CD4-positive, alpha-beta T cell (primary cell): ENCODE measurements around the gene CXCL17. TPM values are rescaled to one million over a fixed set of nuclear protein-coding genes. Genes with fewer than 3 reads are reported as not detected.

Source experiments
- ATAC-seq: fragments of 200-7000 bp; cut with Tn5 transposase; one replicate; pipeline ENCODE4 v1.10.0; 2022; ENCODE audit warnings: mild to moderate bottlenecking; ENCODE audit not compliant: poor library complexity
- CTCF ChIA-PET: fragments of 350-600 bp; sonication (Branson Sonifier 250); formaldehyde crosslinking; loops from one replicate; lab custom pipeline; 2021; ENCODE audit warnings: antibody characterized with exemption, inconsistent platforms; lab: Charles Lee
- POLR2A ChIA-PET: fragments of 350-600 bp; sonication (Branson Sonifier 250); formaldehyde crosslinking; loops from one replicate; lab custom pipeline; 2021; ENCODE audit warnings: antibody characterized with exemption, inconsistent platforms; lab: Charles Lee
- DNase-seq, 14 experiments: peaks; one replicate each; pipeline ENCODE4 v3.0.0-alpha.2; 2013 to 2020; ENCODE audit warnings: mixed read lengths in 2 of 14
- H3K27ac ChIP-seq, 2 donors: one replicate each; pipeline versions ENCODE4 v1.5.1 to v1.7.0; 2013; ENCODE audit warnings: low read length in 2 of 2, low read depth in 1 of 2, mild to moderate bottlenecking in 1 of 2
- H3K27me3 ChIP-seq, 2 experiments: 1 replicate in 1 of 2; 2 replicates in 1 of 2; pipeline versions ENCODE4 v1.6.1 to v1.7.0; 2013; ENCODE audit warnings: low read length in 2 of 2, control low read depth in 1 of 2, mild to moderate bottlenecking in 1 of 2, moderate library complexity in 1 of 2; ENCODE audit not compliant: insufficient read depth in 2 of 2, control insufficient read depth in 1 of 2
- H3K36me3 ChIP-seq: one replicate; pipeline ENCODE4 v1.6.1; 2013; ENCODE audit warnings: low read length, control low read depth; ENCODE audit not compliant: insufficient read depth
- H3K4me1 ChIP-seq: one replicate; pipeline ENCODE4 v1.6.1; 2013; ENCODE audit warnings: low read length, control low read depth; ENCODE audit not compliant: insufficient read depth
- H3K4me3 ChIP-seq: one replicate; pipeline ENCODE4 v1.5.1; 2013; ENCODE audit warnings: mild to moderate bottlenecking, low read length, moderate library complexity
- H3K9me3 ChIP-seq, 2 experiments: 1 replicate in 1 of 2; 2 replicates in 1 of 2; pipeline versions ENCODE4 v1.6.1 to v1.7.0; 2013; ENCODE audit warnings: low read length in 2 of 2, mild to moderate bottlenecking in 2 of 2, control low read depth in 1 of 2, moderate library complexity in 1 of 2; ENCODE audit not compliant: control insufficient read depth in 1 of 2, insufficient read depth in 1 of 2
- H3K27ac Mint-ChIP-seq: one replicate; pipeline ENCODE4 v1.8.0; 2020; ENCODE audit warnings: mixed read lengths
- H3K27me3 Mint-ChIP-seq: one replicate; pipeline ENCODE4 v1.8.0; 2021; ENCODE audit warnings: mixed read lengths
- H3K36me3 Mint-ChIP-seq: one replicate; pipeline ENCODE4 v1.8.0; 2021; ENCODE audit warnings: low read depth, mixed read lengths
- H3K4me1 Mint-ChIP-seq: one replicate; pipeline ENCODE4 v1.8.0; 2021; ENCODE audit warnings: low read depth, mixed read lengths
- H3K4me3 Mint-ChIP-seq: one replicate; pipeline ENCODE4 v1.8.0; 2020; ENCODE audit warnings: mild to moderate bottlenecking, mixed read lengths
- H3K9me3 Mint-ChIP-seq: one replicate; pipeline ENCODE4 v1.8.0; 2020; ENCODE audit warnings: mixed read lengths
- intact Hi-C, 2 experiments: fragments of 100-400 bp; cut with DNase I in 1 of 2; cut with micrococcal nuclease in 1 of 2; formaldehyde crosslinking; loops; one replicate each; pipeline versions ENCODE4 v1.15.1 to v1.9.0; 2023 to 2025; cut with DNase I, micrococcal nuclease
- total RNA-seq, 174 experiments: library from RNA in 2 of 174; stranded (reverse) in 2 of 174; gene quantifications; one replicate each; pipeline ENCODE4 v1.2.3 and lab custom pipeline; 2021 to 2026
- TF ChIP-seq, protein P1 (sequence below): fragments of 200-600 bp; IDR thresholded peaks from one replicate; pipeline ENCODE4 v1.8.0; 2022; ENCODE audit warnings: antibody characterized with exemption, mild to moderate bottlenecking

Gene CXCL17
- total RNA-seq, 2 experiments from 2014 or later, result not detected

DNA sequence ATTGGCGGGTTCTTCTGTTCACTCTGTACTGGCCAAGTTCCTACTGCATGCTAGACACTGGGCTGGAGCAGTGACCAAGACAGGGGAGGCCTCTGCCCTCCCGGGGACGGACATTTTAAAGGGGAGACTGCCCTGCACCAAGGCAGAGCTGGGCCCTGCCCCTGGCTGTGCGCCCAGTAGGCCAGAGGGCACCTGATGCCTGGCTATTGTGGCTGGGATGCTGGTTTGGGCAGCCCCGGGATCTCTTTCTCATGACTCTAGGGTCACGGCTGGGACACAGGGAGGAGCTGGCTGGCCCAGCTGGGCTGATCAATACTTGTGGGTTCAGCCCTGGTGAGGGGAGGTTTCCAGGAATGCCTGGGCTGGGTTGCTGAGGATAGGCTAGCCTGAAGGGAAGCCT lies 33.3 kb downstream of the CXCL17 start:
- H3K4me3 ChIP-seq, result no peak overlapping the region
- POLR2A ChIA-PET, result no interaction called here
- CTCF ChIA-PET, result interaction anchor here (1.5 kb wide), 1 partner anchor 31 kb away, joined by 3 read pairs; no protein-coding TSS in a partner anchor
- H3K4me1 Mint-ChIP-seq, result peaks cover 4% of the 10 kb centered on the region
- intact Hi-C loops, result loop anchor here in 1 of 2 experiments (10.0 kb wide), 1 partner anchor 295 kb away; no protein-coding TSS in a partner anchor
- peaks cover 42% of the 10 kb centered on the region for H3K36me3 ChIP-seq
- H3K36me3 Mint-ChIP-seq, result peaks cover 29% of the 10 kb centered on the region
- no peaks in the 10 kb centered on the region for H3K27me3 ChIP-seq
- H3K9me3 Mint-ChIP-seq, result no peaks in the 10 kb centered on the region
- peaks cover 3% of the 10 kb centered on the region for H3K4me1 ChIP-seq
- H3K27me3 Mint-ChIP-seq, result no peaks in the 10 kb centered on the region
- ATAC-seq, result no peak
- H3K9me3 ChIP-seq, result no peaks in the 10 kb centered on the region
- no peak overlapping the region for H3K27ac Mint-ChIP-seq
- DNase-seq, result no peak
- TF ChIP-seq, protein P1, sequence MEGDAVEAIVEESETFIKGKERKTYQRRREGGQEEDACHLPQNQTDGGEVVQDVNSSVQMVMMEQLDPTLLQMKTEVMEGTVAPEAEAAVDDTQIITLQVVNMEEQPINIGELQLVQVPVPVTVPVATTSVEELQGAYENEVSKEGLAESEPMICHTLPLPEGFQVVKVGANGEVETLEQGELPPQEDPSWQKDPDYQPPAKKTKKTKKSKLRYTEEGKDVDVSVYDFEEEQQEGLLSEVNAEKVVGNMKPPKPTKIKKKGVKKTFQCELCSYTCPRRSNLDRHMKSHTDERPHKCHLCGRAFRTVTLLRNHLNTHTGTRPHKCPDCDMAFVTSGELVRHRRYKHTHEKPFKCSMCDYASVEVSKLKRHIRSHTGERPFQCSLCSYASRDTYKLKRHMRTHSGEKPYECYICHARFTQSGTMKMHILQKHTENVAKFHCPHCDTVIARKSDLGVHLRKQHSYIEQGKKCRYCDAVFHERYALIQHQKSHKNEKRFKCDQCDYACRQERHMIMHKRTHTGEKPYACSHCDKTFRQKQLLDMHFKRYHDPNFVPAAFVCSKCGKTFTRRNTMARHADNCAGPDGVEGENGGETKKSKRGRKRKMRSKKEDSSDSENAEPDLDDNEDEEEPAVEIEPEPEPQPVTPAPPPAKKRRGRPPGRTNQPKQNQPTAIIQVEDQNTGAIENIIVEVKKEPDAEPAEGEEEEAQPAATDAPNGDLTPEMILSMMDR, result no peak
- no peak overlapping the region for H3K27ac ChIP-seq
- no peak overlapping the region for H3K4me3 Mint-ChIP-seq

DNA sequence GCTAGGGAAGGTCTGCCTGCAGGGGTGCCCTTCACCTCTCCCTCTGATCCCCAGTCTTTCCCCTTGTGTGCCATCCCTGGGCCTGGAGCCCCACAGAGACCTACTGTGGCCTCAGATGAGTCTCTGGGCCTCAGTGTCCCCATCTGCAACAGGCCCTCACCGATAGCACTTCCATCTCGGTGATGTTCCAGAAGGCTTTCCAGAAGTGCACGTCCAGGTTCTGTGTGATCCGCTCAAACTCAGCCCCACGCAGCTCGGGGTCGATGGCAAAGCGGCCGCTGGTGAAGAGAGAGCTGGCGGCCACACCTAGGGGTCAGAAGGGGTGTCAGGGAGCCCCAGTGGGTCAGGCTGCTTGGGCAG lies 35.0 kb downstream of the CXCL17 start:
- intact Hi-C loops, result loop anchor here in 1 of 2 experiments (10.0 kb wide), 1 partner anchor 293 kb away; no protein-coding TSS in a partner anchor
- Histone ChIP-seq H3K9me3 (no peaks in the 10 kb centered on the region), H3K27me3 (no peaks in the 10 kb centered on the region), H3K4me1 (peaks cover 3% of the 10 kb centered on the region), H3K36me3 (peaks cover 36% of the 10 kb centered on the region), H3K4me3 (no peak overlapping the region), H3K27ac (no peak overlapping the region)
- Mint-ChIP-seq H3K9me3 (no peaks in the 10 kb centered on the region), H3K4me3 (no peak overlapping the region), H3K4me1 (no peaks in the 10 kb centered on the region), H3K36me3 (peaks cover 24% of the 10 kb centered on the region), H3K27ac (no peak overlapping the region), H3K27me3 (no peaks in the 10 kb centered on the region)
- ATAC-seq (no peak), DNase-seq (no peak)
- TF ChIP-seq, protein P1, result no peak
- POLR2A ChIA-PET, result no interaction called here
- CTCF ChIA-PET, result no interaction called here

DNA sequence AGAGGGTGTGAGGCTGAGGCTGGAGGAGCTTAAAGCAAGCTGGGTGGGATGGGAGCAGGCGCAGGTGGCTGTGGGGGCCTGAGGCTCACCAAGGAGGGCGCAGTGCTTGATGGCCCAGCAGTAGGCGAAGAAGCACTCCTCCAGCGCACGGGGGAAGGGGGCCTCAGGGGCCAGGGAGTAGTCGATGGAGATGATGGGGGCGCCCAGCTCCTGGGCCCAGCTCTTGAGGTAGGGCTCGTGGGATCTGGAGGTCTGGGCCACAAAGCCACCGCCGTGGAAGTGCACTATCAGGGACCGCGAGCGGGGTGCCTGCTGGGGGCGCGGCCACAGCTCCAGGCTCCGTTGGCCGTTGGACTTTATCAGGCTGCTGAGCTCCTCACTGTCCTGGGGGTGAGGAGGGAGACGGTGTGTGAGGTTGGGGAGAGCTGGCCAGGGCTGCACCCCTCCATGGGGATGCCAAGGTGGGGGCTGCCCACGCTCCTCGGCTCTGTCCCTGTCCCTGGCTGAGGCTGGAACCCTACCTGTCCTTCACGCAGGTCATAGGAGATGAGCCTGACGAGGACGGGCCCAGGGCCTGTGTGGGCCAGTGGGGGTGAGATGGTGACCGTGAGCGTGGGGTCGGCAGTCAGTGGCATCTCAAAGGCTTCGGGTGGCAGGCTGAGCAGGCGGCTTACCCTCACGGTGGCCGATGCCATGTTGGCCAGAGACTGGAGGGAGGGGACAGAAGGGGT lies 35.5 kb downstream of the CXCL17 start:
- Histone ChIP-seq H3K9me3 (no peaks in the 10 kb centered on the region), H3K27ac (no peak overlapping the region), H3K4me3 (no peak overlapping the region), H3K36me3 (peaks cover 36% of the 10 kb centered on the region), H3K4me1 (peaks cover 4% of the 10 kb centered on the region), H3K27me3 (no peaks in the 10 kb centered on the region)
- ChIA-PET POLR2A (no interaction called here), CTCF (no interaction called here)
- Mint-ChIP-seq H3K4me3 (no peak overlapping the region), H3K9me3 (no peaks in the 10 kb centered on the region), H3K27me3 (no peaks in the 10 kb centered on the region), H3K4me1 (peaks cover 2% of the 10 kb centered on the region), H3K27ac (no peak overlapping the region), H3K36me3 (peaks cover 24% of the 10 kb centered on the region)
- DNase-seq, result no peak
- intact Hi-C loops, result loop anchor here in 1 of 2 experiments (10.0 kb wide), 1 partner anchor 292 kb away; no protein-coding TSS in a partner anchor
- ATAC-seq, result no peak
- TF ChIP-seq, protein P1, result no peak
